ENCODE data around the gene RIPPLY1.

Gene RIPPLY1

GRCh38 chrX:106903291-106903824 is at the start of gene RIPPLY1:
RIPPLY1 (minus strand) TSS chrX:106903341; CDS start chrX:106903287, 54 bp downstream.
- TF ChIP-seq CTCF (conservative IDR thresholded peaks at IDR 0.05) (no peak), ZFX (IDR thresholded peaks at IDR 0.05) (no peak)
- H3K27ac ChIP-seq, result no peak within 1 kb of the TSS

DNA sequence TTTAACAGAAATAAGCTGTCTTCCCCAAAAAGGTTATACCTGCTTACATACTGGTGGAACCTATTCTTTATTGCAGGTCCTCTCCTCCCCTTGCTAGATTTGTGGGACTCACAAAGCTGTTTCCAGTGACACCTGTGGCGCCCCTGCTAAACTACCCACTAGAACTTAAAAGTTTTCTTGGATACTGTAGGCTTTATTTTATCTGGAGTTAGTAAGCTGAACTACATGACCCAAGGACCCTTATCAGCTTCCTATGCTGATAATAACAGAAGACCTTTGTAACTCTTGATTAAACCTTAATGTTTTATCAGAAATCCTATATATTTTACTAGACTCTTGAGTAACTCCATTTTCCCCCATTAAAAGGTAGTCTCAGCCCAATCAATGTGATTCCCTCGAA is 49.4 kb upstream of the RIPPLY1 start:
- no peak for TF ChIP-seq ZFX (IDR thresholded peaks at IDR 0.05)
- TF ChIP-seq CTCF (conservative IDR thresholded peaks at IDR 0.05), result no peak
- H3K27ac ChIP-seq, result no peak overlapping the region

- no peak overlapping the region for H3K27ac ChIP-seq
- TF ChIP-seq ZFX (IDR thresholded peaks at IDR 0.05) (no peak), CTCF (conservative IDR thresholded peaks at IDR 0.05) (no peak)
These were observed 48.9 kb upstream of the RIPPLY1 start for GRCh38 chrX:106952089-106952488.

DNA sequence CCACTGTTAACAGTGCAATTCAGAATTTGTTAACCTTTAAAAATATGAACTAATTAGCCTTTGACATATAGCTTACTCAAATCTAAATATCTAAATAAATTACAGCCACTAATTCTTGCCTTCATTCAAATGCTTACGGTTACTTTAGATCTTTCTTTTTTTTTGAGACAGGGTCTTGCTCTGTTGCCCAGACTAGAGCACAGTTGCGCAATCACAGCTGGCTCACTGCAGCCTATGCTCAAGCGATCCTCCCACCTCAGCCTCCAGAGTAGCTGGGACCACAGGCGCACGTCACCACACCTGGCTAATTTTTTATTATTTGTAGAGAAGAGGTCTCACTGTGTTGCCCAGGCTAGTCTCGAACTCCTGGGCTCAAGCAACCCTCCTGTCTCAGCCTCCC is 48.1 kb upstream of the RIPPLY1 start:
- no peak for TF ChIP-seq ZFX (IDR thresholded peaks at IDR 0.05)
- no peak for TF ChIP-seq CTCF (conservative IDR thresholded peaks at IDR 0.05)
- H3K27ac ChIP-seq, result no peak overlapping the region

DNA sequence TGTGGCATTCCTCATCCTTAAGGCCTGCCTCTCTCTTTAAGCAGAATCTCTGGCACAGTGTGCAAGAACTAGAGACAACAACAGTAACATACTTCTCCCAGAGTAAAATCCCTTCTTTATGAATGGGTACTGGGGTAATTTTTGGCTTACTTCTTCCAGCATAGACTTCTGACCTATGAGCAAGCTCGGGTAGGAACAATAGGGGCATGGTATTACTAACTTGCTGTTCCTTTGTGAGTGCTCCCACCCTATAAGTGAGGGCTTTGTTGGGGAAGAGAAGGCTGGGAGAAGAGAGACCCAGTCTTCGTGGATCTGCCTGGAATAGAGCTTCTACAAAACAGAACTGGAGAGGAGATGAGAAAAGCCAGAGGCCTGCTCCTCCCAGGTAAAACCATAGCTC is 47.2 kb upstream of the RIPPLY1 start:
- no peak for TF ChIP-seq ZFX (IDR thresholded peaks at IDR 0.05)
- TF ChIP-seq CTCF (conservative IDR thresholded peaks at IDR 0.05), result no peak
- no peak overlapping the region for H3K27ac ChIP-seq

DNA sequence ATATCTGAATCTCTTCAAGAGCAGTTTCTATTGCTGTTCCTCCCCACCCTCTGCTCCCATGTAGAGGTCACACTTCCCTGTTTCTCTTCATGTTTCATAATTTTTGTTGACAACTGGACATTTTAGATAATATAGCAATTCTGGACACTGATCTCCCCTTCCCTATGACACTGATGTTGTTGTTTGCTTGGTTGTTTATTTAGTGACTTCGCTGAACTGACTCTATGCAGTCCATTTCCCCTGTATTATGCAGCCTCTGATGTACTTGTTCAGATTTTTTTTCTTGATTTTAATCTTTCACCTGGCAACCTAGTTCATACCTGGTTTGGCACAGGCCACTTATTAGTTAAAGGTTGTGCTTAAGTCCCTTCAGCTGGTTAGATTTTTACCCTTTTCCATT is 46.2 kb upstream of the RIPPLY1 start:
- TF ChIP-seq ZFX (IDR thresholded peaks at IDR 0.05), result no peak
- TF ChIP-seq CTCF (conservative IDR thresholded peaks at IDR 0.05), result no peak
- no peak overlapping the region for H3K27ac ChIP-seq

DNA sequence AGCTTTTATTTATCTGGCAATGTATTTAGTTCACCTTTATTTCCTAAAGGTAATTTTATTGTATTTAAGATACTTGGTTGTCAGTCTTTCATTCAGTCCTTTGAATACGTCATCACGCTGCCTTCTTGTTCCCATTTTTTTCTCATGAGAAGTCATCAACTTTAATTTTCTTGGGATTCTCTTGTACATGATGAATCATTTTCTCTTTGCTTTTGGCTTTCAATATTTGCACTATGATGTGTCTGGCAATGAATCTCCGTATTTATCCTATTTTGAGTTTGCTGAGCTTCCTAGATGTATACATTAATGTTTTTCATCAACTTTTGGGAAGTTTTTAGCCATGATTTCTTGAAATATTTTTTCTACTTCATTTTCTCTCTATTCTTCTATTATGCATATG is 45.5 kb upstream of the RIPPLY1 start:
- TF ChIP-seq ZFX (IDR thresholded peaks at IDR 0.05) (no peak), CTCF (conservative IDR thresholded peaks at IDR 0.05) (no peak)
- H3K27ac ChIP-seq, result no peak overlapping the region
